GM11168 (cell line): ENCODE data around the gene KRTAP5-2.

Experiments used
- in situ Hi-C: fragments of 300-500 bp; cut with MboI; formaldehyde crosslinking; loops from one replicate; pipeline ENCODE4 v1.12.0; 2022; ENCODE audit warnings: low sequenced_read_pairs; ENCODE audit not compliant: unreplicated experiment

Gene KRTAP5-2

DNA sequence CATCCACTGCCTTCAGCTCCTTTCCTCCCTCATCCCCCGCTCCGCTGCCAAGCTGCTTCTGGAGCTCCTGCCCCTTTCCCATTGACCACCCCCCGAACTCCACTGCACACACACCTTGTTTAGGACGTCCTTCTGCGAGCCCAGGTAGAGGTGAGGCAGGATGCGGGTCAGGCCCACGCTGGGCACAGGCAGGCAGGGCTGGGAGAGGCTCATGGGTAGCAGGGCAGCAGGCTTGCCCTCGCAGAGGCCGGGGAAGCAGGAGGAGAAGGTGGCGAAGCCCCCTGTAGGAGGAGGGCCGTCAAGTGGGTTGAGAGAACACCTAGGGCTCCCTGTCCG lies 39.4 kb downstream of the KRTAP5-2 start:
- in situ Hi-C loops: no loop called here

DNA sequence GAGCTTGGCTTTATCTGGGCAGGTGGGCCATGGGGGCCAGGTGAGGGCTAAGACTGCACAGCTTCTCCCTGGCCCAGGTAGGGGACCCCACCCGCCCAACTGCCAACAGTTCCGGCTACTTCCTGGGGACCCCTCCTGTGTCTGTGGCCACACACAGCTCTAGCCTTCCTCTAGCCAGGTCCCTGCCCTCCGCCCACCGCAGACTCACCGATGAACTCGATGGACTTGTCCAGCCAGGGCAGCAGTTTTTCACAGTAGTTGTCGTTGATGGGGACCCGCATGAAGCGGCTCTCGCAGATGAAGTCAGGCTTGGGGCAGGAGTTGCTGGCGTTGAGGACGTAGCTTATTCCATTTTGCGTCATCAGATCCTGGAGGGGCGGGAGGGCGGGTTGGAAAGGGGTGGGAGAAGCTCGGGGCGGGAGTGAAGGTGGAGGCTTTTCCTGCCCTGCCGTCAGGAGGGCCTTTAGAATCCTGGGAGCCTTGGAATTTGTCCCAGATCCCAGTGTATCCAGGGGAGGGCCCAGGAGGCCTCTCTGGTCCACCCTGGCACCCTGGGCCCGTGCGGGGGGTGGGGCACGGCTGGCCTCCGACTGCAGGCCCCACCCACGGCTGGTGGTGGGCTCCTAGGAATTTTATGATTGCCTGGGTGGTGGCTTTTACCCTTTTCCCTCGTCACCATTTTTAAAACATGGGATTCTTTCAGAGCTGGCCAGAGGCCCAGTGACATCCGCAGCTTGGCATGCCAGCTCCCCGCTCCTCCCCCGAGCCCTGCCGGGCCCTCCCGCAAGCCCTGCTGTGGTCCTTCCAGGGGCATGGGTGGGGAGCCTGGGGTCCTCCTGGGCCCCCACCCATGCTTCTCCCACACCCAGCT lies 40.0 kb downstream of the KRTAP5-2 start:
- in situ Hi-C loops: no loop called here

DNA sequence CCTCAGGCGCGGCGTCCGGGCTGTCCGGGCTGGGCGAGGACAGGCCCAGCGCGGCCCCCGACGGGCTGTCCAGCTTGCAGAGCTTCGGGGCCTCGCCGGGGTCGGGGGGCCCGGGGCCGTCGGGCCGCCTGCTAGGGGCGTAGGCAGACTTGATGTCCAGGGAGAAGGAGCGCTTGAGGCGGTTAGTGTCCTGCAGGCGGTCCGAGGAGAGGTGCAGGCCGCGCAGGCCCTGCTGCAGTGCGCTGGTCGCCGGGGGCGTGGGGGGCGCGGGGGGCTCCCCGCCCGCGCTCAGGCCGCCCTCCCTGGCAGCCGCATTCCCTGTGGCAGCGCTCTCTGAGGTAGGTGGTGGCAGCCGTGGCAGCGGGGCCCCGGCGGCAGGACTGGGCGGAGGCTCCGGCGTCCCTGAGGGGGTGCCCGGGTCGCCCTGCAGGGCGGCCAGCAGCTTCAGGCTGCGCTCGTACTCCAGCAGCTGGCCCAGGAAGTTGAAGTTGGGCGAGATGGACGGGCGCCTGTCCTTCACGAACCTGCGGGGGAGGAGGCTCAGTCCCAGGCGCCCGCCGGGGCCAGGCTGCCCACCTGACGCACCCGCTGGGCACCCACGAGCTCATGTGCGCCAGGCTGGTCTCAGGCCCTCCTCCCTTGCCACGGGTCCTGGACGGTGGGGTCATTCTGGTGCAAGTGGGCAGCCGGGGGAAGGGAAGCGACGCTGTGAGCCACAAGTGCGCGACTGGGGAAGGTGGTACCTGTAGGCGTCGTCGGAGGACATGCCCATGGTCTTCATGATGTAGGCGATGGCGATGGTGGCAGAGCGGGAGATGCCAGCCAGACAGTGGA lies 40.8 kb downstream of the KRTAP5-2 start:
- in situ Hi-C loops: no loop called here

GRCh38 chr11:1556278-1556902 lies 41.7 kb downstream of the KRTAP5-2 start:
- in situ Hi-C loops: no loop called here

- in situ Hi-C loops: no loop called here
These were observed 42.4 kb downstream of the KRTAP5-2 start for GRCh38 chr11:1555713-1556153.

- in situ Hi-C loops: no loop called here
These were observed 42.9 kb downstream of the KRTAP5-2 start for GRCh38 chr11:1554981-1555712.

GRCh38 chr11:1553808-1554594 lies 44.1 kb downstream of the KRTAP5-2 start:
- in situ Hi-C loops: no loop called here

DNA sequence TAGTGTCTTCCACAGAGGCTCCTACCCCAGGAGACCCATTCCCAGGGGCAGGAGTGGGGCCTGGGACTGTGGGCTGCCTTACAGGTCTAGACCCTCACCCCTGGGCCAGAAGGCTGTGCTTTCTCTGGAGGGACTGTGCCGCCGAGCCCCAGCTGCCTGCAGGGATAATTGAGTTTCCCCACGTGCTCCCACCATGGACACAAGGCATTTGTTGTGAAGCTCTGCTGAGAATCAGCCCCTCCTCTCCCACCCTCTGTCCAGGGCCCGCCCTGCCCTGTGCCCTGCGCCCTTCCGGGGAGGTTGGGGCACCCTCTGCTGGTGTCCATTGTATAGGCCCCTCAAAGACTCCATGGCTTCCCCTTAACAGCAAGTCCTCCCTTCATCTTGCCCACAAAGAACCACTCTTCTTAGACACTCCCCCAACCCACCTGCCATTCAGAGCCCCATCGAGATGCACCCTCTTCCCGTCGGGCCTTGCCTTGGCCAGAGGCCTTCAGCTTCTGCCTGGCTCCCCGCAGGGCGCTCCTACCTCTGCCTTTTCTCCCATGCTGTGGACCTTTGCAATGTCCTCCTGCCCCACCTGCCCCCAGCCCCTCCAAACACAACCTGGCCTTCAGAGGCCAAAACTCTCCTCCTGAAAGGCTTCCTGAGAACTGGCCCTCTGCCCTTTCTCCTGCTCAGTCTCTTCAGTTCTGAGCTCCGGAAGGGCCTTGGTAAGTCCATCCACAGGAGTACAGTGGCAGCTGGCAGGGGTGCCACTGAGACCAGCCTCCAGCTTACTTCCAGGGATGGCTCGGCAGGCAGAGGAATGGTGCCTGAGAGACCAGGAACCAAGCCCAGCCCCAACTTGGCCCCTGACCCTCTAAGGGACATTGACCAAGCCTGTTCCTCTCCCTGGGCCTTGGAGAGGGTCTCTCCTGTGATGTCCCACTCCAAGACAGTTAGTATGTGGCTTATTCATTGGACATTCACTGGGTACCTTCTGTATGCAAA lies 48.5 kb downstream of the KRTAP5-2 start:
- in situ Hi-C loops: no loop called here

DNA sequence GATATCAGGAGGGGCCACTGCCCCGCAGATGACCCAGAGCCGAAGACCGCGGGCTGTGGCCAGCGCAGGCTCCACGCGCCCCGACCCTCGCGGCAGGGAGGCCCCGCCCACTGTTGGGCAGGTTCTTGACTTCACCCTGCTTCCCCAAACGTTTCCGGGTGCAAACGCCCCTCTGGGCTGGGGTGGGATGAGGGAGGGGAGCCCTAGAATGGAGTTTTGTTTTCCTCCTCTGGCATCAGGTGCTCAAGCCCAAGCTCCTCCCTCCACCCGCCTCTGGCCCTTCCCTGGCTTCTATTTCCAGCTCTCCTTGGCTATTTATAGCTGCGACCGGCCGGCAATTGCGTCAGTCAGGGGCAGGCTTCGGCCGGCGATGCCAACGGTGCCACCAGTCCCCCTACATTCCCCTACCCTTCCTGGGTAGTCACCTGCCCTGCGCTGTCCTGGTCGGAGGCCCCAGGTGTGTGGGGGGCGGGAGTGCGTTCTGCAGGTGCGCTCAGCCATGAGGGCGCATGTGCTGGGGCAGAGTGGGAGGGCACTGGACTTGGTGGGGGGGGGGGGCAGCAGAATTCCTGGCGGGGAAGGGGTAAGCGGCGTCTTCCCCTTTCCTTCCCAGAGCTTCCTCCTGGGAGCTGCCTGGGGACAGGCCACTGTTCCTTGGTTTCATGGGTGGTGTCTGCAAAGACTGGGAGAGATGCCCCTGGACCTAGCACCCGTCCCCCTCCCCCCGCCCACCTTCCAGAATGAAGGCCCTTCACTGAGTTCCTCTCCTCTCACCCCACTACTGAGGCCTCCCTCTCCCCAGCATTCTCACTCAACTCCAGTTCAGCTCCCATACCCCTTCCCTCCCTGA lies 49.6 kb downstream of the KRTAP5-2 start:
- in situ Hi-C loops: no loop called here

- in situ Hi-C loops: no loop called here
These were observed 50.5 kb downstream of the KRTAP5-2 start for GRCh38 chr11:1547467-1548098.
